Measurements from ENCODE around the gene ERV3-1.
A peak's percentile ranks its signal among the peaks of the same experiment; 100 is the strongest.
"Not testable (repeated sequence)": the region's sequence is repeated elsewhere in the genome, so short reads cannot be mapped to it uniquely, and the experiment has no call there.

The ERV3-1 gene

GRCh38 chr7:64965594-64965993 is 40.9 kb downstream of the ERV3-1 start:
- Histone ChIP-seq H3K27ac (replicated peaks) (no peak overlapping the region), H3K4me3 (replicated peaks; ENCODE audit: insufficient read depth, low read length) (no peak overlapping the region), H3K27me3 (ENCODE audit: insufficient read depth, poor library complexity, severe bottlenecking) (no peaks in the 10 kb centered on the region)
- DNase-seq (ENCODE audit: low read depth in 1 of 2, low spot score in 1 of 2) = no peak
- TF ChIP-seq REST (IDR thresholded peaks at IDR 0.05; ENCODE audit: insufficient replicate concordance, low read depth) (no peak), SPI1 (IDR thresholded peaks at IDR 0.05; ENCODE audit: borderline replicate concordance, low read depth) (no peak), CTCF (IDR thresholded peaks at IDR 0.05; ENCODE audit: insufficient read depth, low read length) (no peak), POLR2AphosphoS5 (IDR thresholded peaks at IDR 0.05; ENCODE audit: low read depth) (no peak), GABPA (IDR thresholded peaks at IDR 0.05; ENCODE audit: low read depth) (no peak)

- no peak for TF ChIP-seq GABPA (IDR thresholded peaks at IDR 0.05; ENCODE audit: low read depth)
- no peak for TF ChIP-seq POLR2AphosphoS5 (IDR thresholded peaks at IDR 0.05; ENCODE audit: low read depth)
- no peak for TF ChIP-seq SPI1 (IDR thresholded peaks at IDR 0.05; ENCODE audit: borderline replicate concordance, low read depth)
- no peak for TF ChIP-seq CTCF (IDR thresholded peaks at IDR 0.05; ENCODE audit: insufficient read depth, low read length)
- no peak for TF ChIP-seq REST (IDR thresholded peaks at IDR 0.05; ENCODE audit: insufficient replicate concordance, low read depth)
- no peak for DNase-seq (ENCODE audit: low read depth in 1 of 2, low spot score in 1 of 2)
- no peaks in the 10 kb centered on the region for H3K27me3 ChIP-seq (ENCODE audit: insufficient read depth, poor library complexity, severe bottlenecking)
- H3K27ac ChIP-seq (replicated peaks) = no peak overlapping the region
- no peak overlapping the region for H3K4me3 ChIP-seq (replicated peaks; ENCODE audit: insufficient read depth, low read length)
Measured at GRCh38 chr7:64959072-64959747, 47.3 kb downstream of the ERV3-1 start.

GRCh38 chr7:64951250-64951848 is 55.1 kb downstream of the ERV3-1 start:
- TF ChIP-seq REST (IDR thresholded peaks at IDR 0.05; ENCODE audit: insufficient replicate concordance, low read depth) (no peak), CTCF (IDR thresholded peaks at IDR 0.05; ENCODE audit: insufficient read depth, low read length) (peak; percentile 49), POLR2AphosphoS5 (IDR thresholded peaks at IDR 0.05; ENCODE audit: low read depth) (no peak), GABPA (IDR thresholded peaks at IDR 0.05; ENCODE audit: low read depth) (no peak)
- Histone ChIP-seq H3K4me3 (replicated peaks; ENCODE audit: insufficient read depth, low read length) (no peak overlapping the region), H3K27me3 (ENCODE audit: insufficient read depth, poor library complexity, severe bottlenecking) (no peaks in the 10 kb centered on the region), H3K27ac (replicated peaks) (no peak overlapping the region)
- DNase-seq (ENCODE audit: low read depth in 1 of 2, low spot score in 1 of 2) = peak; percentile 7 to 27

GRCh38 chr7:64950673-64951072 is 55.8 kb downstream of the ERV3-1 start:
- not testable (repeated sequence) for H3K27me3 ChIP-seq (ENCODE audit: insufficient read depth, poor library complexity, severe bottlenecking); DNase-seq (ENCODE audit: low read depth in 1 of 2, low spot score in 1 of 2); H3K4me3 ChIP-seq (replicated peaks; ENCODE audit: insufficient read depth, low read length); H3K27ac ChIP-seq (replicated peaks)

- not testable (repeated sequence) for H3K27me3 ChIP-seq (ENCODE audit: insufficient read depth, poor library complexity, severe bottlenecking); H3K27ac ChIP-seq (replicated peaks); DNase-seq (ENCODE audit: low read depth in 1 of 2, low spot score in 1 of 2); H3K4me3 ChIP-seq (replicated peaks; ENCODE audit: insufficient read depth, low read length)
Measured at GRCh38 chr7:64948774-64949173, 57.7 kb downstream of the ERV3-1 start.

Data from HL-60 (cell line).